HG03045 (cell line): ENCODE measurements around the gene ENAM.
"Not testable (repeated sequence)": the region's sequence is repeated elsewhere in the genome, so short reads cannot be mapped to it uniquely, and the experiment has no call there.

Experiments used
- ATAC-seq: cut with Tn5 transposase; IDR thresholded peaks from one replicate; pipeline ENCODE4 v1.9.1; 2021; ENCODE audit warnings: mild to moderate bottlenecking, moderate library complexity; ENCODE audit not compliant: unreplicated experiment

Gene ENAM

GRCh38 chr4:70674191-70674590 lies 45.6 kb downstream of the ENAM start:
- ATAC-seq: no peak

DNA sequence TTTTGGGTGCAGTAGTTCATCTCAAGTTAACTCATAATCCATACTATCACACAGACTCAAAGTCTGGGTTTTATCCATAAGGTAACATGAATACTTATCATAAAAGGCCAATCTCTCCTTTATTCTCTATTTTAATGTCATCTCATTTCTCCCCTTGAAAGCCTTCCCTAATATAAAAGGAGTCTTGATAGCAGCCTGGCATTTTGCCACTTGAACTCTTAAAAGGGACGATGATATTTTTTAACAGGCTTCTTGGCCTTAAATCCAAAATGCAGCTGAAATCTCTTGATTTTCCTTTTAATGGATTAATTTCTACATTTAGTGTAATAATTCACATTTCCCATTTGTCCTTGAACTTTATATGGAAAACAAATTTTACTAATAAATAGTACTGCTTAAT lies 46.2 kb downstream of the ENAM start:
- no peak for ATAC-seq

- no peak for ATAC-seq
Measured at GRCh38 chr4:70676554-70677090, 48.1 kb downstream of the ENAM start.

DNA sequence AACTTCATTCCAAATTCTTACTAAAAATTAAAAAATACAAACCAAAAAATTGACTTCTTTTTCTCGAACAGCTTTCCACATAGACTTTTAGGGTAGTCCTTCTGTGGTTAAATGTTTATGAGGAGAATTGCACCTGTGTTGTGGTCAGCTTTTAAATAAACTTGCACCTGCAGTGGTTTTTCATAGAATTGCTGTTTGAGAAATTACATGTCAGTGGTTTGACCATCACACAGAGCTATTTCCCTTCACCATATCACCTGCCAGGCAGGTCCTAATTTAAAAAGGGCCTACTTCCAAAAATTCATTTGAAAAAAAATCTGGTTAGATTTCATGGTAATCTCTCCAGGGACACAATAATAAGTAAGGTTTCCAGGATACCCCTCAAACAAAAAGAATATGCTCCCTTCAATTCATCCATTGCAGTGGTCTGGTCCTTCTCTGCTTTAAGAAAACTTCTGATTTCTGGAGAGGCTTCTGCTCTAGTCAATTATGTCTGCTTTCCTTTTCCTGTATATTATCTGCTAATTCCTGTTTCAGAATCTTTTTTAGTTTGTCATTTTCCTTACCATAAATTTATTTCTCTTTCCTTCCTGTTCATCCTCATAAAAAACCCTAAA lies 49.9 kb downstream of the ENAM start:
- peak; percentile 77 for ATAC-seq

DNA sequence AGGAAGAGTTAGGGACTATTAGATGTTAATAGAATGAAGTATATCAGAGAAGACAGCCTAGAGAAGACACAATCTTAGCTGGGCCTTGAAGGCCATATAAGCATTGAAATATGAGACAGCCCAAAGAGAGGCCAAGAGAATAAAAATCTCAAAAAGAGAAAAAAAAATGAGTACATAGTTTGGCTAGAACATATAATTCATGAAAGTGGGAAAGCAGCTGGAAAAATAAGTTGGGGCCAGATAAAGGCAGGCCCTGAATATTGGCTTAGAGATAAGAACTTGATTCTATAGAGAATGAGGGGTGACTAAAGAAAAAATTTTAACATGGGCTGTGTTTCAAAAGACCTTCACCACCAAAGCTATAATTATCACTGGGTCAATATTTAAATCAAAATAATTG lies 52.4 kb downstream of the ENAM start:
- no peak for ATAC-seq

DNA sequence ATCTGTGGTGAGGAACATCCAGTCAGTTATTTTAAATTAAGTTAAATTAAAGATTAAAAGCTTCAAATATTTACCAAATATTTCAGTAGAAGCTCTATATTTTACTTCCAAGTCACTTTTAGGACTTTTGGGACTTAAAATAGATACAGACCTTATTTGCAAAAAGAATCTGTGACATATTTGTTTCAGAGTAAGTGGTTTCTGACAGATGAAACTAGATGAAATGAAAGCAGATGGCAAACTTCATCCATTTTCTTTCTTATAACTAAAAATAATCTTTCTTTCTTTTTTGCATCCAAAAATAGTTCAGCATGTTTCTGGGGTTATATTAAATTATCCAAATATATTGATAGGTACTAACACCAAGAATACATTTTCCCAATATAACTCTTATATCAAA lies 53.2 kb downstream of the ENAM start:
- ATAC-seq: no peak

GRCh38 chr4:70682142-70682541 lies 53.6 kb downstream of the ENAM start:
- not testable (repeated sequence) for ATAC-seq

DNA sequence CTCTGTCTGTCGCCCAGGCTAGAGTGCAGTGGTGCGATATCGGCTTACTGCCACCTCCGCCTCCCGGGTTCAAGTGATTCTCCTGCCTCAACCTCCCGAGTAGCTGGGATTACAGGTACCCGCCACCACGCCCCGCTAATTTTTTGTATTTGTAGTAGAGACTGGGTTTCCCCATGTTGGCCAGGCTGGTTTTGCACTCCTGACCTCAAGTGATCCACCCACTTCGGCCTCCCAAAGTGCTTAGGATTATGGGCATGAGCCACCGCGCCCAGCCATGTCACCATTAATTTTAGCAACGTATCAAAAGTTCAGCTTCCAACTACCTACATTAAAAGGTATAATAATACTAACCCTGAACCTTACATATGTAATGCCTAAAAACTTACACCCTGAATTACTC lies 58.8 kb downstream of the ENAM start:
- peak; percentile 0 for ATAC-seq

GRCh38 chr4:70687821-70688794 lies 59.6 kb downstream of the ENAM start, which contains the start of gene UTP3:
Gene UTP3, plus strand, starts transcription at chr4:70688532. Its CDS starts 146 bp downstream, at chr4:70688678.
- peak; percentile 93 for ATAC-seq

GRCh38 chr4:70688795-70689231 lies 60.3 kb downstream of the ENAM start:
- ATAC-seq: no peak

DNA sequence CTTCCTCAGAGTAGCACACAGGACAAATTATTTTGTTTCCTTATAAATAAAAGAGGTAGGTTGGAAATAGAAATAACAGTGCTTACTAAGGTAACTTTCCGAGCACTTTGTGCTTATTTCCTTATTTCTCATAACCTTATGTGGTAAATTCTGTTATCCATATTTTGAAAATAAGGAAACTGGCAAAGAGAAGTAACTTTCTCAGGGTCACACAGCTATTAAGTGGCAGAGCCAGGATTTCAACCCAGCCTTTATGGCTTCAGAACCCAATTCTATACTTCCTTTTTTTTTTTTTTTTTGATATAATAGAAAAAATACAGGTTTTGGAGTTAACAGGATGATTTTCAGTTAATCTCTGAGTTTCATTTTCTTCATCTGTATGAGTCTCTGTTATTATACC lies 63.1 kb downstream of the ENAM start:
- no peak for ATAC-seq

DNA sequence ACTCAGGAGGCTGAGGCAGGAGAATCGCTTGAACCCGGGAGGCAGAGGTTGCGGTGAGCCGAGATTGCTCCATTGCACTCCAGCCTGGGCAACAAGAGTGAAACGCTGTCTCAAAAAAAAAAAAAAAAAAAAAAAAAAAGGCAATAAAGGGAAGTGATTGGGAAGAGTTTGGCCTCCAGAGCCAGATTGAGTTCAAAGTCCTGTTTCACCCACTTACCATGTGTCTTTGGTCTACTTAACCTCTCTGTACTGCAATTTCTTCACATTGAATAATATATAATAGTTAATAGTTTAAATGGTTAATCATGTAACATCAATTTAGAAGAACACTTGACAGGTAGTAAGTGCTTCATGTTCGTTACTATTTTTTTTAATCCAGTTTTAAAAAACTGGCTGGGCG lies 66.1 kb downstream of the ENAM start:
- not testable (repeated sequence) for ATAC-seq
